AG10803 (cell line): ENCODE results near the gene EPHB1.

ENCODE experiments used
- DNase-seq: peaks from one replicate; pipeline ENCODE4 v3.0.0; 2010; ENCODE audit warnings: low read depth
- H3K4me3 ChIP-seq: 2 replicates; pipeline ENCODE4 v1.5.1; 2011; ENCODE audit warnings: mild to moderate bottlenecking, low read length, control low read depth
- CTCF ChIP-seq: conservative IDR thresholded peaks from 2 replicates; pipeline ENCODE4 v1.5.1; 2011; ENCODE audit warnings: mild to moderate bottlenecking, low read length, control low read depth, inconsistent platforms

Gene EPHB1

GRCh38 chr3:135147657-135148056 is 352.6 kb downstream of the EPHB1 start:
- no peak for TF ChIP-seq CTCF
- H3K4me3 ChIP-seq, result no peak overlapping the region
- DNase-seq, result no peak

GRCh38 chr3:135148398-135149020 is 353.4 kb downstream of the EPHB1 start:
- DNase-seq, result no peak
- no peak for TF ChIP-seq CTCF
- H3K4me3 ChIP-seq, result no peak overlapping the region

GRCh38 chr3:135149707-135150681 is 354.9 kb downstream of the EPHB1 start:
- no peak for DNase-seq
- TF ChIP-seq CTCF, result no peak
- H3K4me3 ChIP-seq, result no peak overlapping the region

- no peak for TF ChIP-seq CTCF
- no peak for DNase-seq
- H3K4me3 ChIP-seq, result no peak overlapping the region
These were observed 359.1 kb downstream of the EPHB1 start for GRCh38 chr3:135154186-135154585.

GRCh38 chr3:135155228-135155627 is 360.2 kb downstream of the EPHB1 start:
- H3K4me3 ChIP-seq, result no peak overlapping the region
- DNase-seq, result no peak
- no peak for TF ChIP-seq CTCF

GRCh38 chr3:135155791-135156190 is 360.7 kb downstream of the EPHB1 start:
- no peak for TF ChIP-seq CTCF
- no peak for DNase-seq
- H3K4me3 ChIP-seq, result no peak overlapping the region
